ENCODE data around the gene ABLIM2. TPM values are rescaled to one million over a fixed set of nuclear protein-coding genes. Genes with fewer than 3 reads are reported as not detected.

ABLIM2 gene
- total and polyA plus RNA-seq, 2 donors (not counting 1 experiment from before 2014, with no cell fraction given) = 3.3 to 79.0 TPM

DNA sequence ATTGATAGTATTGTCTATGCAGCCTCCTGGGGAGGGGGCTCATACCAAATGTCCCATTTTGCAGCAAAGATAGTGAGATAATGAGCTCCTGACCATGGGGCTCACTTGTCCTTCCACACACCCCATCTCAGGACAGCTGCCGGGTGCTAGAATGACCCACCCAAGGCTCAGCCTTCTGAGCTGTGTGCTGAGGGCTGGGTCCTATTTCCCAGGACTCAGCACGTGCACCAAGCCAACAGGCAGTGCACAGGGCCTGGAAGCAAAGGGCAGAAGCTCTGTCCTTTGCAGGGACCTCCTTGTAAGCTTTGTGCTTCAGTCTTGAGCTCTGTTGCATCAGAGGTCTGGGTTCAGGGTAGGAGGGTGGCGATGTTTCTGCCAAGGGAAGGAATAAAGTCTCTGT is 11.2 kb upstream of the ABLIM2 start:
- TF ChIP-seq EZH2 (IDR thresholded peaks at IDR 0.05; ENCODE audit: borderline replicate concordance, insufficient read depth, low read depth, low read length, poor library complexity, severe bottlenecking) = no peak
- TF ChIP-seq, protein P1, sequence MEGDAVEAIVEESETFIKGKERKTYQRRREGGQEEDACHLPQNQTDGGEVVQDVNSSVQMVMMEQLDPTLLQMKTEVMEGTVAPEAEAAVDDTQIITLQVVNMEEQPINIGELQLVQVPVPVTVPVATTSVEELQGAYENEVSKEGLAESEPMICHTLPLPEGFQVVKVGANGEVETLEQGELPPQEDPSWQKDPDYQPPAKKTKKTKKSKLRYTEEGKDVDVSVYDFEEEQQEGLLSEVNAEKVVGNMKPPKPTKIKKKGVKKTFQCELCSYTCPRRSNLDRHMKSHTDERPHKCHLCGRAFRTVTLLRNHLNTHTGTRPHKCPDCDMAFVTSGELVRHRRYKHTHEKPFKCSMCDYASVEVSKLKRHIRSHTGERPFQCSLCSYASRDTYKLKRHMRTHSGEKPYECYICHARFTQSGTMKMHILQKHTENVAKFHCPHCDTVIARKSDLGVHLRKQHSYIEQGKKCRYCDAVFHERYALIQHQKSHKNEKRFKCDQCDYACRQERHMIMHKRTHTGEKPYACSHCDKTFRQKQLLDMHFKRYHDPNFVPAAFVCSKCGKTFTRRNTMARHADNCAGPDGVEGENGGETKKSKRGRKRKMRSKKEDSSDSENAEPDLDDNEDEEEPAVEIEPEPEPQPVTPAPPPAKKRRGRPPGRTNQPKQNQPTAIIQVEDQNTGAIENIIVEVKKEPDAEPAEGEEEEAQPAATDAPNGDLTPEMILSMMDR (IDR thresholded peaks at IDR 0.05) = no peak
- no peaks in the 10 kb centered on the region for H3K27me3 ChIP-seq (replicated peaks in 1 of 4; ENCODE audit: control extremely low read depth in 1 of 4, control insufficient read depth in 3 of 4, insufficient read depth in 4 of 4, low read length in 3 of 4)
- peaks cover 18 to 28% of the 10 kb centered on the region in 2 donors for H3K4me1 ChIP-seq (ENCODE audit: control insufficient read depth in 2 of 2, insufficient read depth in 2 of 2, low read length in 2 of 2)
- intact Hi-C loops (cut with micrococcal nuclease) = no loop called here
- ChIA-PET CTCF (interaction anchor here (0.8 to 0.9 kb wide), 2 partner anchors 32 to 72 kb away, joined by 3 to 4 read pairs; no protein-coding TSS in a partner anchor), POLR2A (interaction anchor here (1.0 to 1.9 kb wide), 2 partner anchors 29 to 30 kb away, joined by 3 to 5 read pairs; partner anchors contain the start of gene SH3TC1)
- WGBS (ENCODE audit: insufficient coverage) = 97% methylated on average over 3 of the region's 3 CpGs
- DNase-seq (no peak), ATAC-seq (ENCODE audit: low read depth) (no peak)
- no peaks in the 10 kb centered on the region for H3K36me3 ChIP-seq (replicated peaks in 1 of 2; ENCODE audit: control extremely low read depth in 1 of 2, control insufficient read depth in 1 of 2, extremely low read depth in 1 of 2, insufficient read depth in 2 of 2, low read length in 1 of 2)
- H3K4me2 ChIP-seq (replicated peaks; ENCODE audit: low read depth, low read length, poor library complexity, severe bottlenecking) = no peak overlapping the region
- H3K4me3 Mint-ChIP-seq = no peak overlapping the region
- no peak overlapping the region for H3K9ac ChIP-seq (ENCODE audit: low read length)
- H3K9me3 Mint-ChIP-seq (ENCODE audit: insufficient read depth) = peaks cover 4% of the 10 kb centered on the region
- peaks cover 0 to 45% (median 12%) of the 10 kb centered on the region in 3 donors for H3K9me3 ChIP-seq (ENCODE audit: control extremely low read depth in 1 of 3, control insufficient read depth in 2 of 3, insufficient read depth in 1 of 3, low read length in 2 of 3)
- no peak overlapping the region for H2AFZ ChIP-seq (ENCODE audit: insufficient read depth, low read depth, low read length, poor library complexity, severe bottlenecking)
- no peak overlapping the region for H3K4me3 ChIP-seq (ENCODE audit: control extremely low read depth in 1 of 5, extremely low read depth in 1 of 5, insufficient read depth in 1 of 5, low read depth in 2 of 5, low read length in 4 of 5)
- no peak overlapping the region for H3K27ac ChIP-seq (ENCODE audit: low read length in 2 of 2)
- no peaks in the 10 kb centered on the region for H3K27me3 Mint-ChIP-seq
- H3K27ac Mint-ChIP-seq = peak overlapping the region; percentile 46
- no peaks in the 10 kb centered on the region for H3K79me2 ChIP-seq (ENCODE audit: control insufficient read depth, insufficient read depth, low read length)
- H3K4me1 Mint-ChIP-seq = peaks cover 34% of the 10 kb centered on the region
- H4K20me1 ChIP-seq (ENCODE audit: control insufficient read depth, insufficient read depth, low read length, poor library complexity, severe bottlenecking) = no peaks in the 10 kb centered on the region

- Histone ChIP-seq H2AFZ (ENCODE audit: insufficient read depth, low read depth, low read length, poor library complexity, severe bottlenecking) (no peak overlapping the region), H3K9me3 (ENCODE audit: control extremely low read depth in 1 of 3, control insufficient read depth in 2 of 3, insufficient read depth in 1 of 3, low read length in 2 of 3) (peaks cover 0 to 45% (median 12%) of the 10 kb centered on the region in 3 donors), H3K36me3 (replicated peaks in 1 of 2; ENCODE audit: control extremely low read depth in 1 of 2, control insufficient read depth in 1 of 2, extremely low read depth in 1 of 2, insufficient read depth in 2 of 2, low read length in 1 of 2) (no peaks in the 10 kb centered on the region), H3K79me2 (ENCODE audit: control insufficient read depth, insufficient read depth, low read length) (no peaks in the 10 kb centered on the region), H3K4me2 (replicated peaks; ENCODE audit: low read depth, low read length, poor library complexity, severe bottlenecking) (no peak overlapping the region), H3K27me3 (replicated peaks in 1 of 4; ENCODE audit: control extremely low read depth in 1 of 4, control insufficient read depth in 3 of 4, insufficient read depth in 4 of 4, low read length in 3 of 4) (no peaks in the 10 kb centered on the region), H3K4me3 (ENCODE audit: control extremely low read depth in 1 of 5, extremely low read depth in 1 of 5, insufficient read depth in 1 of 5, low read depth in 2 of 5, low read length in 4 of 5) (no peak overlapping the region), H3K4me1 (ENCODE audit: control insufficient read depth in 2 of 2, insufficient read depth in 2 of 2, low read length in 2 of 2) (peaks cover 18 to 33% of the 10 kb centered on the region in 2 donors), H3K27ac (ENCODE audit: low read length in 2 of 2) (no peak overlapping the region), H3K9ac (ENCODE audit: low read length) (no peak overlapping the region), H4K20me1 (ENCODE audit: control insufficient read depth, insufficient read depth, low read length, poor library complexity, severe bottlenecking) (no peaks in the 10 kb centered on the region)
- H3K27me3 Mint-ChIP-seq = no peaks in the 10 kb centered on the region
- H3K4me3 Mint-ChIP-seq = no peak overlapping the region
- ChIA-PET POLR2A (interaction anchor here (1.0 kb wide), 1 partner anchor 31 kb away, joined by 3 read pairs; no protein-coding TSS in a partner anchor), CTCF (interaction anchor here (0.9 to 2.8 kb wide), 4 partner anchors 8 to 180 kb away, joined by 4 to 12 read pairs (median 5); no protein-coding TSS in a partner anchor)
- no peak for ATAC-seq (ENCODE audit: low read depth)
- intact Hi-C loops (cut with micrococcal nuclease) = no loop called here
- TF ChIP-seq, protein P1 (IDR thresholded peaks at IDR 0.05) = no peak
- no peak for TF ChIP-seq EZH2 (IDR thresholded peaks at IDR 0.05; ENCODE audit: borderline replicate concordance, insufficient read depth, low read depth, low read length, poor library complexity, severe bottlenecking)
- peaks cover 4% of the 10 kb centered on the region for H3K9me3 Mint-ChIP-seq (ENCODE audit: insufficient read depth)
- H3K27ac Mint-ChIP-seq = peak overlapping the region; percentile 68
- peaks cover 41% of the 10 kb centered on the region for H3K4me1 Mint-ChIP-seq
- no CpG with 5 or more reads among the region's 5 CpGs for WGBS (ENCODE audit: insufficient coverage)
- no peak for DNase-seq
Measured at GRCh38 chr4:8168832-8169598, 10.4 kb upstream of the ABLIM2 start.
